GM18909 (cell line): Measurements from ENCODE around the gene TSPAN3.

Experiments used
- ATAC-seq: cut with Tn5 transposase; IDR thresholded peaks from one replicate; pipeline ENCODE4 v1.9.1; 2021; ENCODE audit warnings: mild to moderate bottlenecking; ENCODE audit not compliant: unreplicated experiment, poor library complexity

The TSPAN3 gene

GRCh38 chr15:76993114-76993725 is 77.7 kb downstream of the TSPAN3 start:
- no peak for ATAC-seq

- ATAC-seq, result no peak
These were observed 78.9 kb downstream of the TSPAN3 start for GRCh38 chr15:76991741-76992645.
